Measurements from ENCODE around the gene OPTN.

The OPTN gene

GRCh38 chr10:13180788-13181187 is 80.8 kb downstream of the OPTN start:
- in situ Hi-C loops (cut with MboI; ENCODE audit: low sequenced_read_pairs): no loop called here

- in situ Hi-C loops (cut with MboI; ENCODE audit: low sequenced_read_pairs): no loop called here
Measured at GRCh38 chr10:13182424-13182823, 82.5 kb downstream of the OPTN start.

- in situ Hi-C loops (cut with MboI; ENCODE audit: low sequenced_read_pairs): no loop called here
Measured at GRCh38 chr10:13183625-13184024, 83.7 kb downstream of the OPTN start.

GRCh38 chr10:13184276-13184675 is 84.3 kb downstream of the OPTN start:
- in situ Hi-C loops (cut with MboI; ENCODE audit: low sequenced_read_pairs): no loop called here

GRCh38 chr10:13184730-13185514 is 85.0 kb downstream of the OPTN start:
- in situ Hi-C loops (cut with MboI; ENCODE audit: low sequenced_read_pairs): no loop called here

- in situ Hi-C loops (cut with MboI; ENCODE audit: low sequenced_read_pairs): no loop called here
Measured at GRCh38 chr10:13187135-13187534, 87.2 kb downstream of the OPTN start.

All from HL-60/S4 (cell line).